Mesodermal cell (in vitro differentiated cells): ENCODE data around the gene TSPAN13.

Experiments
- H3K27ac ChIP-seq: 2 replicates; pipeline ENCODE4 v1.7.0; 2013; ENCODE audit warnings: mild to moderate bottlenecking, low read depth, low read length, moderate library complexity; ENCODE audit not compliant: severe bottlenecking
- H3K36me3 ChIP-seq: 2 replicates; pipeline ENCODE4 v1.7.1; 2013; ENCODE audit warnings: mild to moderate bottlenecking, low read length, moderate library complexity; ENCODE audit not compliant: control insufficient read depth, insufficient read depth
- H3K4me1 ChIP-seq: one replicate; pipeline ENCODE4 v1.7.1; 2013; ENCODE audit warnings: mild to moderate bottlenecking, low read length; ENCODE audit not compliant: insufficient read depth, control insufficient read depth, poor library complexity, severe bottlenecking
- H3K4me3 ChIP-seq: 2 replicates; pipeline ENCODE4 v1.7.0; 2013; ENCODE audit warnings: low read length, control low read depth, mild to moderate bottlenecking; ENCODE audit not compliant: insufficient read depth, poor library complexity, severe bottlenecking; ENCODE audit errors: extremely low read depth
- H3K9me3 ChIP-seq: 2 replicates; pipeline ENCODE4 v1.7.1; 2013; ENCODE audit warnings: mild to moderate bottlenecking, low read length, moderate library complexity; ENCODE audit not compliant: control insufficient read depth
- WGBS, 2 experiments: methylation state at CpG; one replicate each; pipeline ENCODE4 v1.1.5; 2013; ENCODE audit warnings: missing lambda C conversion rate in 2 of 2; ENCODE audit not compliant: insufficient coverage in 2 of 2; 5-methylcytosine and 5-hydroxymethylcytosine counted together

Gene TSPAN13

DNA sequence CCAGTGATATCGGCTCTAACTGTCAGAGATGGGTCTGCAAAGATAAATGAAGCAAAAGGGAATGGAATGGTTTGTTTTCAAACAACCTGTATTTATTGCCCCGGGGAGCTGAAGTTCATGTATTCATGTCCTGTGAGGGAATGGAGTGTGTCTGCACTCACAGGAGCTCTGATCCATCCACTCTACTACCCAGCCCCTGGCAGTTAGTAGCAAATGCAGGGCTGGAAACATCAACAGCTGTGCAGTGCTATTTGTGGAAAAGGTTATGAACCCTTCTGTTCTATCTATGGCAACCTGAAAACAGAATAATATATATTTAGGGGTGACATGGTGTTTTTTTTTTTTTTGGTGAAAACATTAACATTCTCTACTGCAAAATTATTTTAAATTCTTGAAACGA is 41.4 kb downstream of the TSPAN13 start:
- Histone ChIP-seq H3K4me3 (no peak overlapping the region), H3K4me1 (no peaks in the 10 kb centered on the region), H3K27ac (no peak overlapping the region), H3K36me3 (no peaks in the 10 kb centered on the region), H3K9me3 (no peaks in the 10 kb centered on the region)
- WGBS, 2 experiments = 81 to 93% methylated on average over 2 of the region's 3 CpGs

DNA sequence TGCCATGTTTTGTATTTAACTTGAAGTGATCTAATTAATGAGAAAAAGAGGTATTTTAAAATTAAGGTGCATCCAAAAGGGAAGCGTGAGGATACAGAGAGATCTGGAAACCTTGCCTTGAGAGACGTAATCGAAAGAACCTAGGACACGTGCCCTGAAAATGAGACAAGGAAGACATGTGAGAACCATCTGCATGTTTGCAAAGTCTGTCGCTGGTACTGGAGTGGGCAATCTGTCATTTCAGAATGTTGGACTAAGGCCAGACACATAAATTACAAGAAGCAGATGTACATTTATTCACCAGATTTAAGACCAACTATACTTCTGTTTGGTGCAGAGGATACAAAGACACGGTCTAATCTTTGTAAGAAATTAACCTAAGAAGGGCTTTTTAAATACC is 42.1 kb downstream of the TSPAN13 start:
- no peak overlapping the region for H3K27ac ChIP-seq
- WGBS, 2 experiments = 70 to 75% methylated on average over 4 to 5 of the region's 6 CpGs
- no peaks in the 10 kb centered on the region for H3K4me1 ChIP-seq
- H3K4me3 ChIP-seq = no peak overlapping the region
- no peaks in the 10 kb centered on the region for H3K36me3 ChIP-seq
- no peaks in the 10 kb centered on the region for H3K9me3 ChIP-seq

DNA sequence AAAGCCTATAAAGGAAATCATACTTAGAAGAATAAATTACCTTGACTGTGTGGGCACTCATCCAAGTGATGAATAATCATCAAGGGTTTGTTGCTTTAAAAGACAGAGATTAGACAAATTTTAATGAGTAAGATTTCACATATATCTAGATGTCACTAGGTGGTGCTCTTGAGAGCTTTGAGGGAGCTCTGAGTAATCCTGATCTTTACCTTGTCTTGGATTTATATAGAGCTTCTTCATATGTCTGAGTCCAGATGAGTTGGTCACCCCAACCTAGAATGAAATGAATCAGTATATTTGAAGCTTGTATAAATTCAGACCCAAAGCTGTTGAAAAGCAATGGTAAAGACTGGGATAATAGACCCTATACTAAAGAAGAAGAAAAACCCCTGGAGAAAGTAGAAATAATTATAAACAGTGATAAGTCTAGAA is 47.6 kb downstream of the TSPAN13 start:
- Histone ChIP-seq H3K4me3 (no peak overlapping the region), H3K9me3 (no peaks in the 10 kb centered on the region), H3K36me3 (no peaks in the 10 kb centered on the region), H3K4me1 (no peaks in the 10 kb centered on the region), H3K27ac (no peak overlapping the region)

DNA sequence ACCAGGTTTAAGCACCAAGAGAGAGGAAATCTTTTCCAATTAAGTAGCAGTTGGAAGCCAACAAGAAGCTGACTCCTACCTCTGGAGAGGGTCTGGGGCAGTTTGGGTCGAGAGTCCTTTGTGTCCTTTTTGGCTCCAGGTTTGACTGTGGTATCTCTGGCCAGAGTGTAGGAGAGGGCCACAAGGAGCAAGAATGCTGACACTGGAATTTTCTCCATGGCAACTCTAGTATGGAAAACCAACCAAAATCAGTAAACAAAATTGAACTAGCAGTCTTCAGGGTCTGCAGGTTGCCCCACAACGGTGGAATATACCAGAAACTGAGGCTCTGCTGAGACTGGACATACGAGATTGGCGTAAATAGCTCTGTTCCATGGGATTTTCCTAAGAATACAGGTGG is 48.0 kb downstream of the TSPAN13 start:
- H3K4me3 ChIP-seq = no peak overlapping the region
- no peaks in the 10 kb centered on the region for H3K9me3 ChIP-seq
- H3K4me1 ChIP-seq = no peaks in the 10 kb centered on the region
- no peak overlapping the region for H3K27ac ChIP-seq
- H3K36me3 ChIP-seq = no peaks in the 10 kb centered on the region
- 89 to 94% methylated on average over 4 of the region's 4 CpGs for WGBS, 2 experiments

DNA sequence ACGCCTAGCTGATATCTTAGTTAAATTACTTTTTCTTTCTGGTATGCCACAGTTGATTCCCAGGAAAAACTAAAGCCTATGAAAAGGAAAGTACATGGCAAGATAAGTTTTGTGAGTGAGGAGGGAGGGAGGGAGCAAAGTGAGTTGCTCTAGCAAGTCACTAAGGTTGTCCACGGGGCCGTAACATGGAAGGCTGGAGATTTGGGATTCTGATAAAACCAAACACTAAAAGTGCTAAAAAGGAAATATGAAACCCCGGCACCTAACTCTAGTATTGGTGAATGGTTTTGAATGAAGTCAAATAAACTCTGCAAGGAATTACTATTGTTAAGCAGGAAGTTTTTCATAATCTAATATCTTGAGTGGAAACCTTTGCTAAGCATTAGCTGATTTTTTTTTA is 49.6 kb downstream of the TSPAN13 start:
- Histone ChIP-seq H3K27ac (no peak overlapping the region), H3K4me3 (no peak overlapping the region)

DNA sequence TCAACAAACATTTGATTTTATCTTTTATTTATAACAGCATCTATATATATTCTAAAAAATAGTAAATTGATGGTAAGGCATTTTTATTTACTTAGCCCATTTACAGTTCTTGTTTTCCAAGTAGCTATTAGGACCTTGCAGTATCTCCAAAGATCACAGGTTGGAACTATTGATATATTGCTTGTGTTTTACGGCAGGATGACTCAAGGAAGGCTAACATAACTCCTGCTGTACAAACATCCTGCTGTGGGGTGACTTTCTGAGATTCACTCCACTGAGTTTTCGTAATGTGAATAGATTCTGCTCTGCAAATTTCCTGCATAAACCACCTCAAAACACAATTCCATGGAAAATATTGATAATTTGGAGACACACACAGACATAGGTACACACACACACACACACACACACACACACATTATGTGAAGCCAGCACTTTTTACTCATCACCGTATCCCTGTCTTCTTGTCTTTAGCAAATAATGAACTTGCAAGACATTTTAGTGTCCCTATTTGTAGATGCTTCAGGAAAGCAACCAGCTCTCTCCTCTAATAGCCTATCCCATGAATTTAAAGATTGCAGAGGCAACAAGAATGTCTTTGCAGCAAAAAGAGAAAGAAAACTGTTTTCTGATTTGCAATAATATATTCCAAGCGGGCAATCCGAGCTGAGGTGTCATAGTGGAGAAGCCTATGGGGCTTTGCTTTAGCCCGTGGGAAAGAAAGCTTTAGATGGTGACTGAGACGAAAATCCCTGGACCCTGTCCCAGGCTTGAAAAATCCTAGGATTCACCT is 50.5 kb downstream of the TSPAN13 start:
- H3K36me3 ChIP-seq = no peaks in the 10 kb centered on the region
- WGBS, 2 experiments = 93% methylated on average over 5 to 6 of the region's 7 CpGs
- H3K27ac ChIP-seq = no peak overlapping the region
- no peak overlapping the region for H3K4me3 ChIP-seq
- H3K4me1 ChIP-seq = no peaks in the 10 kb centered on the region
- H3K9me3 ChIP-seq = no peaks in the 10 kb centered on the region

More for the DNA sequence above, 49.6 kb downstream of the TSPAN13 start:
- no peaks in the 10 kb centered on the region for H3K4me1 ChIP-seq
- no peaks in the 10 kb centered on the region for H3K36me3 ChIP-seq
- 90 to 100% methylated on average over 2 of the region's 4 CpGs for WGBS, 2 experiments
- H3K9me3 ChIP-seq = no peaks in the 10 kb centered on the region

DNA sequence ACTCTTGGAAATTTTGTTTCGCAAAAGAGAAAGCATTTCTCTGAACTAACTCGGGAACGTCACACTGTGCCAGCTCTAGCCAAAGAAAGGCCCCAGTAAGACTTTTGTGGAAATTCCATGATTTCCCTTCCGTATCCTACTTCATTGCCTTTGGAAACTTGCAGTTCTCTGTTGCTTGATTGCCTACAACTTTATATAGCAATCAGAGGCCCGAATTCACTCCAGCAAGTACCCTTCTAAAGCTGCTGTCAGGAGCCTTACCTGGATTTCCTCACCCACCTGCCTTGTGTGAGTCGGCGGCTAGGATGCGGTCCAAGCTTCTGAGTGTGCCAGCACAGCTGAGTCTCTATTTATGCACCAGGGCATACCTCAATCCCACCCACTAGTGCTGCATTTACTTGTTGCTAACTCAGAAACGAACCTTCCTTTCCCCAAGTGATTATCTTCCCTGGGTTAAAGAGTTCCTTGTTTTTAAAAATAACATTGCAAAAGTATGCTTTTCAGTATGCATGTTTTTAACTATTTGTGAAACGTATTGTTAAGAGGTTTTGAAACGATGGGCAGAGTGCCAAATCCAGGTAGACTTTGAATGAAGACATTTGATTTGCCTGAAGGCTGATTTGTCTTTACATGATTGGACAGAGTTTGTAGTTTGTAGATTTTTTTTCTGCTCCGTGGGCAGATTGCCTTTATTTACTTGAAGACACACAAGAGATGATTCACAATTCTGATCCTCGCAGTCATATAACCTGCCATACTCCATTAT is 51.3 kb downstream of the TSPAN13 start, which contains the start of gene AGR2:
Gene AGR2 (minus strand): TSS at position 326 of the 766 bp plus-strand sequence. CDS start 3,203 bp downstream, outside the sequence.
- 92 to 94% methylated on average over 10 to 11 of the region's 13 CpGs for WGBS, 2 experiments
- no peak within 1 kb of the TSS for H3K4me3 ChIP-seq
- no peaks in the 10 kb centered on the region for H3K4me1 ChIP-seq
- H3K27ac ChIP-seq = no peak within 1 kb of the TSS
- H3K9me3 ChIP-seq = no peaks in the 10 kb centered on the region
- H3K36me3 ChIP-seq = no peaks in the 10 kb centered on the region

DNA sequence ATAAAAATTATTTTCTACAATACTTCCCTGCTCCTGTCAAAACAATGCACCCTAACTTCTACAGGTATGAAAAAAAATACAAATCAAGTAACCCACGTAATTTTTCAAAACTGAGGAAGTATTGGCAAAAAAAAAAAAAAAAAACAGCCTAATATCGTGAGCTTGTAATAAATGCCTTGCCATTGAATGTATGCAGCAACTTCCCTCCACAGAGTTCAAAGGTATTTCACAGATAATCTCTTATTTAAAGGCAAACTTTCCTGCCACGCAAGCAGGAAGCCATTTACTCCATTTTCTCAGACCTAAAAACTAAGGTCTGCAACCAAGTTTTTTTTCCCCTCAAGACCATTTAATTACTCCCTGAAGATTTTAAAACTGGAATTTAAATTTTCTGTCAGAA is 51.9 kb downstream of the TSPAN13 start:
- WGBS, 2 experiments = 92% methylated on average over 2 of the region's 3 CpGs; no CpG with 5 or more reads in 1 of the 2 experiments
- no peaks in the 10 kb centered on the region for H3K36me3 ChIP-seq
- no peaks in the 10 kb centered on the region for H3K4me1 ChIP-seq
- no peak overlapping the region for H3K27ac ChIP-seq
- no peak overlapping the region for H3K4me3 ChIP-seq
- H3K9me3 ChIP-seq = no peaks in the 10 kb centered on the region

DNA sequence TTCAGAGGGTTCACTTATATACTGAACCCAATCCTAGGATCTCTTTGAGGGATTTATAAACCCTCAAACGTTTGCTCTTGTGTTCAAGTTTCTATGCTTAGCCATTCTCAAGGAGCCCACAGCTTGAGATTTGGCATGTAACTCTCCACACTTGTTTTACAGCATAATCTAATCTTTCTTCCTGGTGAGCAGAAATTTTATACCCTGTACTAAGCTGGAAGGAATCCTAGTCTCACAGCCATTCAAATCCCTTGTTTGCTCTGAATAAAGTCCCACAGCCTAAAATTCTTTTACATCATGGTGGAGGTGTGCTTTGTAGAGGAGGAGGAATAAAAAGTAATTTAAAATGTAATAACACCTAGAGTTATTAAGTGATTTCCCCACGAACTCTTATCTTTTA is 56.6 kb downstream of the TSPAN13 start:
- no peaks in the 10 kb centered on the region for H3K36me3 ChIP-seq
- H3K4me1 ChIP-seq = no peaks in the 10 kb centered on the region
- H3K9me3 ChIP-seq = no peaks in the 10 kb centered on the region
- no peak overlapping the region for H3K27ac ChIP-seq
- WGBS, 2 experiments = 70 to 100% methylated on average over 1 of the region's 2 CpGs
- H3K4me3 ChIP-seq = no peak overlapping the region

DNA sequence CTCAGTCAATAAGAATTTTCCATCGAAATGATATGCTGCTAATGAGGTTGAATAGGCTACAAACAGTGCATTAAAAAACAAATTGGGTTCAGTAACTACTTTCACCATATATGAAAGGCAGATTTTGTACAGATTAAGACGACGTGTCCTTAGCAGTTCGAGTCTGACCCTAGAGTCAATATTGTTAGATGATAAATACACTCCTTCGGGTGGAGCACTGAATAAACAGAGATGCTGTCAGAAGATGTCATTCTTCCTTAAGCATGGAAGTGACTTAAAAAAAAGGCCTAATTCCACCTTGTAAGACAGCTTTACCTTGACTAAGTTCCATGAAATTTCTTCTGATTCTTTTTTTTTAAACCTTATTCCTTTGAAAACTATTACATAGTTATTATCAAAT is 57.0 kb downstream of the TSPAN13 start:
- H3K27ac ChIP-seq = no peak overlapping the region
- no peaks in the 10 kb centered on the region for H3K9me3 ChIP-seq
- no peaks in the 10 kb centered on the region for H3K4me1 ChIP-seq
- 87 to 96% methylated on average over 4 to 5 of the region's 5 CpGs for WGBS, 2 experiments
- no peak overlapping the region for H3K4me3 ChIP-seq
- H3K36me3 ChIP-seq = no peaks in the 10 kb centered on the region

DNA sequence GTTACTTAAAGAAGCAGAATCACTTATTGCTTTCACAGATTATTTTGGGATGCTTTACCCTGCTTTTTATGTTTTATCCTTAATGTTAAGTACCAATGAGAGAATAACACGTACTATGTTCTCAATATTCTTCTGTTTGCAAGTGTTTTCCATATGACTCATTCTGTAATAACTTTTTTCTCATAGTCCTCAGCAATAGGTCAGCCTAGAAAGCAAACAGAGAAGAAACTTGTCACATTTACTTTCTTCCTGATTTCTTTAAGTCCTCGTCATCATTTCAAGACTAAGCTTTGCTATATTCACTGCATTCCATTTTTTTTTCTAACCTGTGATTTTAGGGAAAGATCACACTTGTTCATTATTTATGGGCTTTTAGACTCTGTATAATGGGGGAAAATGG is 58.0 kb downstream of the TSPAN13 start:
- Histone ChIP-seq H3K27ac (no peak overlapping the region), H3K4me3 (no peak overlapping the region), H3K36me3 (no peaks in the 10 kb centered on the region), H3K4me1 (no peaks in the 10 kb centered on the region), H3K9me3 (no peaks in the 10 kb centered on the region)
- no CpG with 5 or more reads among the region's 2 CpGs for WGBS, 2 experiments
